ENCODE results near the gene HSFX3.
"Not testable (repeated sequence)": the region's sequence is repeated elsewhere in the genome, so short reads cannot be mapped to it uniquely, and the experiment has no call there.

The HSFX3 gene

GRCh38 chrX:149513825-149514428 is 35.8 kb downstream of the HSFX3 start:
- DNase-seq = no peak

DNA sequence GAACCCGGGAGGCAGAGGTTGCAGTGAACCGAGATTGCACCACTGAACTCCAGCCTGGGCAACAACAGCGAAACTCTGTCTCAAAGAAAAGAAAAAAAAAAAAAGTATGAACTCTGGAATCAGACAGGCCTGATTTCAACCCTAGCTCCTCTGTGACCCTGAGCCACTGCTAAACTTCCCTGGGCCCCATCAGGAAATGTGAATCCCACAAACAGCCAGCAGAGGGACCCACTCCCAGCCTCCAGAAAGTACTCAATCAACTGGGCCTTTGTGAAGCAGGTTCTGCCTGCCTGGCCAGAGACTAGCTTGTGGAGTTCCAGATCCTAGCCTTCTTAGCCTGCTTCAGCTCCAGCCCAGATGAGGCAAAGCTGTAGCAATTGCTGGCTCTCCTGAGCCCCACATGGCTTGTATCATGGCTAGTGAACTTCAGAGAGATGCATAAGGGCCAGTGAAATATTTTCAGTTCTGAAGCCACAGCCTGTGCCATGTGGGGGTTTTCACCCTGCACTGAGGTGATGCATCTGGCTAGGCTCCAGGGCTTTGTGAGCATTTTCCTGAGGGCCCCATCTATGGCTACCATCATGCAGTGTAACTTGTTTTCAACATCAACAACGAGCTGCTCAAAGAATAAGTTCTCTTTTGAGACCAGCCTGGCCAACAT is 37.4 kb downstream of the HSFX3 start:
- peak; percentile 16 for DNase-seq

DNA sequence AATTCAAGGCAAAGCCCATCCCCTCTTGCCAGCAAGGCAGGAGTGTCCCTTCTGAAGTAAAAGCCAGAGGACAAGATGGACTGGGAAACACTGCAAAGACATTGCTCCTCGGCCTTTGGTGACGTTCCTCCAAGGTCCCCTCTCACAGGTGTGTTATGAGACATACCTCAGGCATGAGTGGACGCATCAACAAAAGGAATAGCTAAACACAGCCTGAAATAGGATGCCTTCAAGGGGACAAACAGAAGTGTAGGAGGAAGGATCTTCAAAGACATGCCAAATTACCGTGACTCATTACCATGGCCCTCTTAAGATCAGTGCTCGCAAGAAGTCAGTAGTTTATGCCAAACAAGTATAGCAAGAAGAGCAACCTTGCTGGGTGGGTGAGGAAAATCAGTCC is 38.6 kb downstream of the HSFX3 start:
- DNase-seq = no peak

- no peak for DNase-seq
Measured at GRCh38 chrX:149510386-149510785, 39.3 kb downstream of the HSFX3 start.

DNA sequence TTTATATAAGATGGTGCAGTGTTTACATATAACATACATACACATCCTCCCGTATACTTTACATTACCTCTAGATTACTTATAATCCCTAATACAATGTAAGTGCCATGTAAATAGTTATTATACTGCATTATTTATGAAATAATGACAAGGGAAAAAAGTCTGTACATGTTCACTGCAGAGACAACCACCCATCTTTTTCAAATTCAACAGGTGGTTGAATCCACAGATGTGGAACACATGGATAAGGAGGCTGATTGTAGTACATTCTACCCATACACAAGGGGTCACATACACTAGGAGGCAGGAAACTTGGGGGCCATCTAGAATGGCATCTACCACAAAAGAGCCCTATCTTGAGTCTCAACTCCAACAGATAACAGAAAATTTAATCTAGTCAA is 41.3 kb downstream of the HSFX3 start:
- no peak for DNase-seq

DNA sequence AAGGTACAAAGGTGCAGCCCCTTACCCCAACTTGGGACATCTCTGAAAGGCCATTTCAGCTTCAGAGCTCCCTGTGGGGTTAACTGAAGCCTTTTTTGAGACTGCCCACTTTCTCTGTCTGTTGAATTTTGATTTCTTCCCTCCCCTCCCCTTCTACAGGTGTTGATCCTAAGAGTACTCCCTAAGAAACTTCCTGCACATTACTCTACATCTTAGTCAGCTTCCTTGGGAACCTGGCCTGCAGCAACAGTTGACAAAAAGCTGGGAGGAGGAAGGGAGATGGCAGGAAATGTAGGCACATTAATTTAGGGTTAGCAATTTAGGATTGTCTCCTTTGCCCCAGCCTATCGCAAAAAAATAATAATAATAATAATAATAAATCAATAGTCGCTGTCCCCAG is 43.4 kb downstream of the HSFX3 start:
- DNase-seq = no peak

- DNase-seq = no peak
Measured at GRCh38 chrX:149505671-149506070, 44.1 kb downstream of the HSFX3 start.

GRCh38 chrX:149504915-149505651 is 44.6 kb downstream of the HSFX3 start, which contains the start of gene IDS:
Gene IDS (minus strand): TSS chrX:149505306. CDS start chrX:149505137, 169 bp downstream.
- DNase-seq = peak; percentile 82

- DNase-seq = peak; percentile 61
Measured at GRCh38 chrX:149504226-149504914, 45.4 kb downstream of the HSFX3 start.

DNA sequence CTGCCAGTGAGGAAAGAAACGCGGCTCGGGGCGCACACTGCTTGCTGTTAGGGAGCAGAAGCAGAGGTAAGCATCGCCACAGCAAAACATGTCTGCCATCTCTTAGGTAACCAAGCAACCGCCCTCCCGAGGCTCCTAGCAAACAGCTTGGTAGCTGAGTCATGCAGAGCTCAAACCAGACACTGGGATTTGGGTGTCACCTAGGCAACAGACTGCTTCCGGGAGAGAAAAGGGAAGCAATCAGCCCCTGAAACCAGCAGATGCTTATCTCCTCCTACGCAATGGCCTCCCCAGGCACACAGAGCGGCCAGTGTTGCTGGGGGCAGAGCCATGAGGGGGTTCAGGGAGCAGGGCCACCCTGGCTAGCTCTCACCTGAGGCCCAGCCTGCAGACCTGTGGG is 46.3 kb downstream of the HSFX3 start:
- peak; percentile 60 for DNase-seq

- DNase-seq = not testable (repeated sequence)
Measured at GRCh38 chrX:149502923-149503322, 46.8 kb downstream of the HSFX3 start.

DNA sequence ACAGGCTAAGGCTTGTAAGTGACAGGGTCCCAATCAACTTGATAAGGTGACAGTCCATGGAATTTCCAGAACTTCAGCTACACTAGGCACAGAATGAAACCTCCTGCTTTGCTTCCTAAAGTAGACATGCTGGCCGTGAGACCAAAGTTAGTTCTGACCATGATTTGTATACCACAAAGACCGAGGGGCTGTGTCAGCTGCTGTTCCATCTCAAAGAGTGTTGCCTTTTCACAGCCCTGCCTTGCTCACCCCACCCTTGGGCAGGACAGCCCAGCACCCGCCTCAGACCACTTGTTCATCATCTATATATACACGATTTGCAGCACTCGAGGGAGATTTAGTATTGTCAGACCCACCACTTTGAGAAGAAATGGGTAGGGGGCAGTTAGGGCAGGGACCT is 50.0 kb downstream of the HSFX3 start:
- DNase-seq = no peak

DNA sequence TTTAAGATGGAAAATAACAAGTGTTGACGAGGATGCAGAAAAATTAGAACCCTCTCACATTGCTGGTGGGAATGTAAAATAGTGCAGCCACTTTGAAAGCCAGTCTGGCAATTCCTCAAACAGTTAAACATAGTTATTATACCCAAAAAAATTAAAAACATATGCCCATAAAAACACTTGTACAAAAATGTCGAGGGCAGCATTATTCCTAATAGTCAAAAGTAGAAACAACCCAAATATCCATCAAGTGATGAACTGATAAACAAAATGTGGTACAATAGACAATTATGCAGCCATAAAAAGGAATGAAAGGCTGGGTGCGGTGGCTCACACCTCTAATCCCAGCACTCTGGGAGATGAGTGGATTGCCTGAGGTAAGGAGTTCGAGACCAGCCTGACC is 51.0 kb downstream of the HSFX3 start:
- no peak for DNase-seq

Measured in stimulated activated naive CD4-positive, alpha-beta T cell treated with Interleukin-2 at 50 U/mL for 16 hours (primary cell).